ENCODE results near the gene MICAL3. TPM values are rescaled to one million over a fixed set of nuclear protein-coding genes. Genes with fewer than 3 reads are reported as not detected.

MICAL3 gene
- total RNA-seq, 1 experiment from 2014 or later, result 47.1 TPM

GRCh38 chr22:17974087-17974486 lies 50.3 kb downstream of the MICAL3 start:
- Histone ChIP-seq H3K27me3 (ENCODE audit: control insufficient read depth, insufficient read depth, low read length) (no peaks in the 10 kb centered on the region), H3K4me1 (ENCODE audit: control insufficient read depth, insufficient read depth, low read length) (peaks cover 9% of the 10 kb centered on the region), H3K4me3 (ENCODE audit: low read depth in 2 of 2, low read length in 2 of 2) (no peak overlapping the region), H3K9me3 (ENCODE audit: control insufficient read depth, insufficient read depth, low read depth, low read length) (no peaks in the 10 kb centered on the region), H3K36me3 (ENCODE audit: control insufficient read depth, insufficient read depth, low read length) (no peaks in the 10 kb centered on the region), H3K27ac (ENCODE audit: low read length) (no peak overlapping the region)
- intact Hi-C loops (cut with micrococcal nuclease; ENCODE audit: unreplicated experiment), result no loop called here
- ChIA-PET CTCF (no interaction called here), POLR2A (no interaction called here)
- ATAC-seq, result no peak
- TF ChIP-seq, protein P1, sequence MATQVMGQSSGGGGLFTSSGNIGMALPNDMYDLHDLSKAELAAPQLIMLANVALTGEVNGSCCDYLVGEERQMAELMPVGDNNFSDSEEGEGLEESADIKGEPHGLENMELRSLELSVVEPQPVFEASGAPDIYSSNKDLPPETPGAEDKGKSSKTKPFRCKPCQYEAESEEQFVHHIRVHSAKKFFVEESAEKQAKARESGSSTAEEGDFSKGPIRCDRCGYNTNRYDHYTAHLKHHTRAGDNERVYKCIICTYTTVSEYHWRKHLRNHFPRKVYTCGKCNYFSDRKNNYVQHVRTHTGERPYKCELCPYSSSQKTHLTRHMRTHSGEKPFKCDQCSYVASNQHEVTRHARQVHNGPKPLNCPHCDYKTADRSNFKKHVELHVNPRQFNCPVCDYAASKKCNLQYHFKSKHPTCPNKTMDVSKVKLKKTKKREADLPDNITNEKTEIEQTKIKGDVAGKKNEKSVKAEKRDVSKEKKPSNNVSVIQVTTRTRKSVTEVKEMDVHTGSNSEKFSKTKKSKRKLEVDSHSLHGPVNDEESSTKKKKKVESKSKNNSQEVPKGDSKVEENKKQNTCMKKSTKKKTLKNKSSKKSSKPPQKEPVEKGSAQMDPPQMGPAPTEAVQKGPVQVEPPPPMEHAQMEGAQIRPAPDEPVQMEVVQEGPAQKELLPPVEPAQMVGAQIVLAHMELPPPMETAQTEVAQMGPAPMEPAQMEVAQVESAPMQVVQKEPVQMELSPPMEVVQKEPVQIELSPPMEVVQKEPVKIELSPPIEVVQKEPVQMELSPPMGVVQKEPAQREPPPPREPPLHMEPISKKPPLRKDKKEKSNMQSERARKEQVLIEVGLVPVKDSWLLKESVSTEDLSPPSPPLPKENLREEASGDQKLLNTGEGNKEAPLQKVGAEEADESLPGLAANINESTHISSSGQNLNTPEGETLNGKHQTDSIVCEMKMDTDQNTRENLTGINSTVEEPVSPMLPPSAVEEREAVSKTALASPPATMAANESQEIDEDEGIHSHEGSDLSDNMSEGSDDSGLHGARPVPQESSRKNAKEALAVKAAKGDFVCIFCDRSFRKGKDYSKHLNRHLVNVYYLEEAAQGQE (IDR thresholded peaks at IDR 0.05; ENCODE audit: insufficient read depth in 1 of 2, low read depth in 2 of 2, low read length in 1 of 2), result no peak
- TF ChIP-seq SIN3A (IDR thresholded peaks at IDR 0.05; ENCODE audit: borderline replicate concordance, insufficient read depth, low read depth, low read length) (no peak), TCF7L2 (IDR thresholded peaks at IDR 0.05; ENCODE audit: low read depth, low read length) (no peak), POLR2AphosphoS5 (IDR thresholded peaks at IDR 0.05; ENCODE audit: low read depth, low read length) (no peak), CTCF (IDR thresholded peaks at IDR 0.05) (no peak)
- in situ Hi-C loops (cut with HindIII; ENCODE audit: low pct_unique_long_range_greater_than_20kb, low sequenced_read_pairs), result no loop called here
- DNase-seq (ENCODE audit: low read depth, low spot score), result no peak
- BruUV-seq (replicated peaks), result no TSS peak

GRCh38 chr22:17973217-17973616 lies 51.1 kb downstream of the MICAL3 start:
- Histone ChIP-seq H3K36me3 (ENCODE audit: control insufficient read depth, insufficient read depth, low read length) (no peaks in the 10 kb centered on the region), H3K4me1 (ENCODE audit: control insufficient read depth, insufficient read depth, low read length) (peaks cover 9% of the 10 kb centered on the region), H3K9me3 (ENCODE audit: control insufficient read depth, insufficient read depth, low read depth, low read length) (no peaks in the 10 kb centered on the region), H3K4me3 (ENCODE audit: low read depth in 2 of 2, low read length in 2 of 2) (no peak overlapping the region), H3K27me3 (ENCODE audit: control insufficient read depth, insufficient read depth, low read length) (no peaks in the 10 kb centered on the region), H3K27ac (ENCODE audit: low read length) (no peak overlapping the region)
- POLR2A ChIA-PET, result no interaction called here
- CTCF ChIA-PET, result no interaction called here
- no peak for ATAC-seq
- in situ Hi-C loops (cut with HindIII; ENCODE audit: low pct_unique_long_range_greater_than_20kb, low sequenced_read_pairs) (no loop called here), intact Hi-C loops (cut with micrococcal nuclease; ENCODE audit: unreplicated experiment) (no loop called here)
- no TSS peak for BruUV-seq (replicated peaks)
- TF ChIP-seq CTCF (IDR thresholded peaks at IDR 0.05) (no peak), TCF7L2 (IDR thresholded peaks at IDR 0.05; ENCODE audit: low read depth, low read length) (no peak), SIN3A (IDR thresholded peaks at IDR 0.05; ENCODE audit: borderline replicate concordance, insufficient read depth, low read depth, low read length) (no peak), POLR2AphosphoS5 (IDR thresholded peaks at IDR 0.05; ENCODE audit: low read depth, low read length) (no peak)
- TF ChIP-seq, protein P1 (IDR thresholded peaks at IDR 0.05; ENCODE audit: insufficient read depth in 1 of 2, low read depth in 2 of 2, low read length in 1 of 2), result no peak
- no peak for DNase-seq (ENCODE audit: low read depth, low spot score)

Measured in Panc1 (cell line).